K562 (cell line): ENCODE results near the gene JAM2. TPM values are rescaled to one million over a fixed set of nuclear protein-coding genes. Genes with fewer than 3 reads are reported as not detected.

Experiments used
- CSDE1 ChIP-seq, 2 experiments: fragments of 450-650 bp; IDR thresholded peaks; 2 replicates each; pipeline ENCODE4 v1.6.1; 2016; ENCODE audit warnings: mild to moderate bottlenecking in 1 of 2
- ELF2 ChIP-seq: fragments of 250-450 bp; sonication (Bioruptor Pico); IDR thresholded peaks from 2 replicates; pipeline ENCODE4 v1.5.0; 2021; ENCODE audit warnings: mild to moderate bottlenecking
- ETS2 ChIP-seq: IDR thresholded peaks from 2 replicates; pipeline ENCODE4 v1.6.1; 2016; ENCODE audit warnings: borderline replicate concordance, missing genetic modification characterization, mild to moderate bottlenecking, moderate library complexity, missing compliant biosample characterization; ENCODE audit not compliant: poor library complexity, severe bottlenecking
- JUNB ChIP-seq: fragments of 450-650 bp; formaldehyde crosslinking; conservative IDR thresholded peaks from 2 replicates; pipeline ENCODE4 v1.4.0; 2020; ENCODE audit warnings: mild to moderate bottlenecking
- NCOA1 ChIP-seq: fragments of 450-650 bp; IDR thresholded peaks from 2 replicates; pipeline ENCODE4 v1.6.1; 2016; ENCODE audit warnings: low read depth
- PHF21A ChIP-seq: fragments of 450-650 bp; IDR thresholded peaks from 2 replicates; pipeline ENCODE4 v1.6.1; 2017; ENCODE audit warnings: low read depth, borderline replicate concordance
- PML ChIP-seq: IDR thresholded peaks from 2 replicates; pipeline ENCODE4 v1.6.1; 2012; ENCODE audit warnings: low read length, inconsistent platforms
- PTBP1 ChIP-seq: fragments of 200-400 bp; formaldehyde crosslinking; IDR thresholded peaks from 2 replicates; pipeline ENCODE4 v1.6.1; 2017; ENCODE audit warnings: low read depth, low read length
- SIN3A ChIP-seq, 2 experiments: fragments of 150-350 bp in 1 of 2; IDR thresholded peaks; 2 replicates each; pipeline ENCODE4 v1.6.1; 2011 to 2016; ENCODE audit warnings: borderline replicate concordance in 2 of 2, low read depth in 2 of 2, low read length in 2 of 2, mild to moderate bottlenecking in 2 of 2, moderate library complexity in 2 of 2; ENCODE audit not compliant: control insufficient read depth in 1 of 2
- STAT5A ChIP-seq: IDR thresholded peaks from 2 replicates; pipeline ENCODE4 v1.6.1; 2012; ENCODE audit warnings: low read length, inconsistent platforms, borderline replicate concordance
- TAF9B ChIP-seq: fragments of 450-650 bp; IDR thresholded peaks from 2 replicates; pipeline ENCODE4 v1.6.1; 2018; ENCODE audit warnings: mild to moderate bottlenecking; ENCODE audit not compliant: partially characterized antibody
- TCF7 ChIP-seq: sonication (generic); IDR thresholded peaks from 2 replicates; pipeline ENCODE4 v1.6.1; 2016; ENCODE audit warnings: antibody characterized with exemption, borderline replicate concordance
- TSC22D4 ChIP-seq: fragments of 450-650 bp; IDR thresholded peaks from 2 replicates; pipeline ENCODE4 v1.6.1; 2016; ENCODE audit warnings: missing genetic modification characterization, missing biosample characterization, control low read depth
- polyA plus RNA-seq, 8 experiments: library from polyadenylated mRNA; depleted of rRNA in 4 of 8; stranded (reverse) in 5 of 8; unstranded in 3 of 8; fragments of >200 nt; fragmentation: Nextera tagmentation in 2 of 8; fragmentation: Illumina TruSeq in 1 of 8; extraction: Ambion mirVana in 2 of 8; extraction: Trizol in 1 of 8; gene quantifications; 2 replicates each; pipeline versions ENCODE4 v1.2.1 to v1.2.3, GENCODE V29; 2011 to 2014; ENCODE audit warnings: inconsistent platforms in 1 of 8, missing spikeins in 1 of 8
- total RNA-seq, 7 experiments: library from RNA; depleted of rRNA in 6 of 7; stranded (reverse); fragments of >200 nt in 6 of 7; fragmentation: Illumina TruSeq in 2 of 7; extraction: Trizol in 2 of 7; gene quantifications; 2 replicates each; pipeline versions ENCODE4 v1.2.1 to v1.2.3, GENCODE V29; 2011 to 2021; ENCODE audit warnings: low replicate concordance in 1 of 7
- TF ChIP-seq, protein P1 (sequence below): fragments of 250-450 bp; sonication (Bioruptor Pico); IDR thresholded peaks from 2 replicates; pipeline ENCODE4 v1.5.0; 2021; ENCODE audit warnings: mild to moderate bottlenecking, moderate library complexity
- TF ChIP-seq, protein P2 (sequence below): fragments of 450-650 bp; IDR thresholded peaks from 2 replicates; pipeline ENCODE4 v1.7.1; 2018; ENCODE audit warnings: mild to moderate bottlenecking, low read depth; ENCODE audit not compliant: partially characterized antibody
- TF ChIP-seq, protein P3 (sequence below): IDR thresholded peaks from 2 replicates; pipeline ENCODE4 v1.6.1; 2011; ENCODE audit not compliant: insufficient read length; ENCODE audit errors: extremely low read depth
- TF ChIP-seq, protein P4 (sequence below), 2 experiments: fragments of 450-650 bp; IDR thresholded peaks; 2 replicates each; pipeline ENCODE4 v1.6.1; 2016

JAM2 gene
- total and polyA plus RNA-seq, 9 of the 15 experiments (the other 6 are each of a cell fraction or from before 2014, with no cell fraction given), result 0.03 to 0.08 (median 0.07) TPM; not detected in 6

DNA sequence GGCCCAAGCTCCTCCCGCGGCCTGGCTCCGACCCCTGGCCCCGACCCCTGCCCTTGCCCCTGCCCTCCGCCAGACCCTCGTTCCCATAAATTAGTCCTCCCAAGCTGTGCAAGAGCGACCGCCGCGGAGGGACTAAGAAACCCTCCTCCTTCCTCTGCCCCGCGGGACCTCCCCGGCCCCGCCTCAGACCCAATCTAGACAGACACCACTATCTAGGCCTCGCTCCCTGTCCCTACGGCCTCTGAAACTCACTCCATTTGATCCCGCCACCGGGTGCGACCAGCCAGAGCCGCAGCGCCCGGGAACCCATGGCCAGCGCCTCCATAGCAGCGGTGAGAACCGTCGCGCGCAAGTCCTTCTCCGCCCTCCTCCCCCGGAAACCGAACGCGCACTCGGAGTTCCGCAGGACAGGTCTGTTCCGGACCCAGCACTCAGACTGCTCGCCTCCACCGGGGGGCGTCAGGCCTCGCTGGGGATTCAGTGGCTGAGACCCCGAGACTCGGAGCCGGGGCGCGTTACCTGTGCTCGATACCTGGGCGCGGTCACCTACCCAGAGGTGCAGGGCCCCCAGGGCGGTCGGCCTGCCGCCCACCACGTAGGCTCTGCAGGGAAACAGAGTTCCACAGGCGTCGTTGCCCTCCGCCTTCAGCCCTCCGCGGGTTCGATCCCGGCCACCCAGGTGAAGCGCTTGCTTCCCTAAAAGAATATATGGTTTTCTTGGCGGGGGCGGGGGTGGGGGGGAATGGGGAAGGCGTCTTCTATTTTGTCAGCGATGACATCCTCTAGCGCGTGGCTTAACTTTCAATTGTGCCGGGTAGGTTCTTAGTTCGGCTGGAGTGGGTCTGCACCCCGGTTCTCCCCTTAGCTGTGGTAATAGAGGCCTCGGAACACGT lies 31.7 kb upstream of the JAM2 start, which contains the start of gene MRPL39 (continued):
- TF ChIP-seq, protein P1, sequence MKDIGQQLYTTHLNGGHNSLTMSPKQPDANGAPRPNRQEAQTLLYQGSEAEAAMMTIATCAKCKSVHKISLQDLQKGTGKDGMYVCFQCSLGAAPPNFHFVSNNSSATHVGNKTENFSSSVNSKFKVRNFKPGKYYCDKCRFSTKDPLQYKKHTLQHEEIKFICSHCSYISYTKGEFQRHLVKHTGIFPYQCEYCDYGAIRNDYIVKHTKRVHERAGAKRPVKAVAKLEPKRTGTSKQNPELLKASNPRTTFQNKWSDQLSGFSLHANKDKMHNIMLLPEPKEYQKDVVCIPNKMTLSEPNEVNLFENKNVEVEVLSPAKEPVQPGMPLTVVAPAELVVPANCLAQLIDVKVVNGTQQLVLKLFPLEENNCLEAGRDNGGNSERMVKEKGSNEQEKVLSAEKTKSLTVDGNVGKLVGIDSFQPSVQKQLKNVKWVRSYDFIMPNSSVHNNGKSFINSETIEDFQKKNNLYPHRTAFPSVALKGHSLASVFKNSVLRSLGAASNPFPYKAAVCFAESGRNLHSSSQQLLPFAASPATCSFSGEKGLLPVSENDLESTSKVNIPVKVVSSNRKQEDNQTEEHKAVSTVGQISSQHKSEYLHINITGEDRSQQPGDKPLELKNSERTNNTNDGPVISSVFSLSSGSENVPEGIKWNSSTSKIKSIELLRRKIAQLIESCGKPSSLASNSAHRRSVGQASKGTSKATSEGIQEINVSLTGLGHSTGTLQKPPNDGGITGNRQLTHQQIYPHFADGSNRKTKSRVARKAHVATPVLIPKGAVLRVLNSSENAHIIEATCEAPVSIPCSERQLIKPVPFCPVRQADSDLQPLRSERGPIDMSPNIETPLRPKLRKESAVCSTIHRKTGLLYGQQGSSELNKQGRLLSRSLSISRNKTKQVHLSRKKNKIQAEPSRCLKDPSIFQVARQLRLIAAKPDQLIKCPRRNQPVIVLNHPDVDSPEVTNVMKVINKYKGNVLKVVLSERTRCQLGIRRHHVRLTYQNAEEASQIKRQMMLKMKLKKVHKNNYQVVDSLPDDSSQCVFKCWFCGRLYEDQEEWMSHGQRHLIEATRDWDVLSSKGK, result no peak
- TF ChIP-seq JUNB (CRISPR knock-in tag), result no peak
- TF ChIP-seq, protein P2, sequence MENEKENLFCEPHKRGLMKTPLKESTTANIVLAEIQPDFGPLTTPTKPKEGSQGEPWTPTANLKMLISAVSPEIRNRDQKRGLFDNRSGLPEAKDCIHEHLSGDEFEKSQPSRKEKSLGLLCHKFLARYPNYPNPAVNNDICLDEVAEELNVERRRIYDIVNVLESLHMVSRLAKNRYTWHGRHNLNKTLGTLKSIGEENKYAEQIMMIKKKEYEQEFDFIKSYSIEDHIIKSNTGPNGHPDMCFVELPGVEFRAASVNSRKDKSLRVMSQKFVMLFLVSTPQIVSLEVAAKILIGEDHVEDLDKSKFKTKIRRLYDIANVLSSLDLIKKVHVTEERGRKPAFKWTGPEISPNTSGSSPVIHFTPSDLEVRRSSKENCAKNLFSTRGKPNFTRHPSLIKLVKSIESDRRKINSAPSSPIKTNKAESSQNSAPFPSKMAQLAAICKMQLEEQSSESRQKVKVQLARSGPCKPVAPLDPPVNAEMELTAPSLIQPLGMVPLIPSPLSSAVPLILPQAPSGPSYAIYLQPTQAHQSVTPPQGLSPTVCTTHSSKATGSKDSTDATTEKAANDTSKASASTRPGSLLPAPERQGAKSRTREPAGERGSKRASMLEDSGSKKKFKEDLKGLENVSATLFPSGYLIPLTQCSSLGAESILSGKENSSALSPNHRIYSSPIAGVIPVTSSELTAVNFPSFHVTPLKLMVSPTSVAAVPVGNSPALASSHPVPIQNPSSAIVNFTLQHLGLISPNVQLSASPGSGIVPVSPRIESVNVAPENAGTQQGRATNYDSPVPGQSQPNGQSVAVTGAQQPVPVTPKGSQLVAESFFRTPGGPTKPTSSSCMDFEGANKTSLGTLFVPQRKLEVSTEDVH, result peak; percentile 60
- TF ChIP-seq SIN3A (IDR thresholded peaks at IDR 0.05; ENCODE audit: borderline replicate concordance in 2 of 2, control insufficient read depth in 1 of 2, low read depth in 2 of 2, low read length in 2 of 2), result peak; percentile 66 to 75; a peak in 2 of 4 replicates
- no peak for TF ChIP-seq PTBP1
- peak; percentile 38; the same call in 1 of the 2 replicates for TF ChIP-seq ELF2 (CRISPR knock-in tag)
- peak; percentile 44; the same call in 1 of the 2 replicates for TF ChIP-seq STAT5A
- TF ChIP-seq, protein P3, sequence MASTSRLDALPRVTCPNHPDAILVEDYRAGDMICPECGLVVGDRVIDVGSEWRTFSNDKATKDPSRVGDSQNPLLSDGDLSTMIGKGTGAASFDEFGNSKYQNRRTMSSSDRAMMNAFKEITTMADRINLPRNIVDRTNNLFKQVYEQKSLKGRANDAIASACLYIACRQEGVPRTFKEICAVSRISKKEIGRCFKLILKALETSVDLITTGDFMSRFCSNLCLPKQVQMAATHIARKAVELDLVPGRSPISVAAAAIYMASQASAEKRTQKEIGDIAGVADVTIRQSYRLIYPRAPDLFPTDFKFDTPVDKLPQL, result peak; percentile 41
- TF ChIP-seq TAF9B, result peak; percentile 100
- peak; percentile 65; the same call in 1 of the 2 replicates for TF ChIP-seq PHF21A
- peak in 1 of 2 experiments; percentile 24; a peak in 1 of 4 replicates for TF ChIP-seq CSDE1 (IDR thresholded peaks at IDR 0.05)
- TF ChIP-seq, protein P4, sequence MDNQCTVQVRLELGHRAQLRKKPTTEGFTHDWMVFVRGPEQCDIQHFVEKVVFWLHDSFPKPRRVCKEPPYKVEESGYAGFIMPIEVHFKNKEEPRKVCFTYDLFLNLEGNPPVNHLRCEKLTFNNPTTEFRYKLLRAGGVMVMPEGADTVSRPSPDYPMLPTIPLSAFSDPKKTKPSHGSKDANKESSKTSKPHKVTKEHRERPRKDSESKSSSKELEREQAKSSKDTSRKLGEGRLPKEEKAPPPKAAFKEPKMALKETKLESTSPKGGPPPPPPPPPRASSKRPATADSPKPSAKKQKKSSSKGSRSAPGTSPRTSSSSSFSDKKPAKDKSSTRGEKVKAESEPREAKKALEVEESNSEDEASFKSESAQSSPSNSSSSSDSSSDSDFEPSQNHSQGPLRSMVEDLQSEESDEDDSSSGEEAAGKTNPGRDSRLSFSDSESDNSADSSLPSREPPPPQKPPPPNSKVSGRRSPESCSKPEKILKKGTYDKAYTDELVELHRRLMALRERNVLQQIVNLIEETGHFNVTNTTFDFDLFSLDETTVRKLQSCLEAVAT (IDR thresholded peaks at IDR 0.05), result peak; percentile 70 to 97; a peak in 3 of 4 replicates
- TF ChIP-seq NCOA1, result peak; percentile 97
- peak; percentile 46; the same call in 1 of the 2 replicates for TF ChIP-seq TCF7
- TF ChIP-seq TSC22D4 (tag), result no peak
- TF ChIP-seq PML, result peak; percentile 85
- TF ChIP-seq ETS2 (tag), result no peak
